MCF 10A (cell line): Measurements from ENCODE around the gene TSC22D2. TPM values are rescaled to one million over a fixed set of nuclear protein-coding genes. Genes with fewer than 3 reads are reported as not detected.

Experiments
- BruUV-seq: library from RNA; stranded (reverse); fragments of 400-500 nt; replicated peaks from 2 replicates; lab custom pipeline; 2021; lab: Mats Ljungman, UMichigan
- CTCF ChIA-PET: fragments of 300-600 bp; sonication (Branson Sonifier 250); formaldehyde crosslinking; extraction: SDS; loops from one replicate; lab custom pipeline; 2021; ENCODE audit warnings: antibody characterized with exemption, inconsistent platforms; lab: Yijun Ruan, JAX
- POLR2A ChIA-PET: fragments of 300-600, 350-650 bp; sonication (Branson Sonifier 250); formaldehyde crosslinking; extraction: SDS; loops from one replicate; lab custom pipeline; 2020; ENCODE audit warnings: antibody characterized with exemption, inconsistent platforms; lab: Yijun Ruan, JAX
- DNase-seq: peaks from one replicate; pipeline ENCODE4 v3.0.0-alpha.2; 2018; ENCODE audit not compliant: unreplicated experiment
- H3K27ac Mint-ChIP-seq: one replicate; pipeline ENCODE4 v1.8.0; 2022; ENCODE audit warnings: mild to moderate bottlenecking, low read depth, mixed read lengths; ENCODE audit not compliant: unreplicated experiment
- H3K27me3 Mint-ChIP-seq: one replicate; pipeline ENCODE4 v1.8.0; 2022; ENCODE audit warnings: mixed read lengths; ENCODE audit not compliant: insufficient read depth, unreplicated experiment
- H3K36me3 Mint-ChIP-seq: one replicate; pipeline ENCODE4 v1.8.0; 2022; ENCODE audit warnings: mild to moderate bottlenecking, moderate library complexity, mixed read lengths; ENCODE audit not compliant: insufficient read depth, unreplicated experiment
- H3K4me1 Mint-ChIP-seq: one replicate; pipeline ENCODE4 v1.8.0; 2022; ENCODE audit warnings: mixed read lengths; ENCODE audit not compliant: insufficient read depth, unreplicated experiment
- H3K4me3 Mint-ChIP-seq: one replicate; pipeline ENCODE4 v1.8.0; 2022; ENCODE audit warnings: mild to moderate bottlenecking, moderate library complexity, mixed read lengths; ENCODE audit not compliant: unreplicated experiment
- H3K9me3 Mint-ChIP-seq: one replicate; pipeline ENCODE4 v1.8.0; 2022; ENCODE audit warnings: mixed read lengths; ENCODE audit not compliant: unreplicated experiment
- CTCF ChIP-seq: fragments of 200-600 bp; IDR thresholded peaks from one replicate; pipeline ENCODE4 v1.8.0; 2022; ENCODE audit warnings: antibody characterized with exemption, mild to moderate bottlenecking; ENCODE audit not compliant: unreplicated experiment
- intact Hi-C: fragments of 100-400 bp; cut with micrococcal nuclease; formaldehyde crosslinking; loops from 2 replicates; pipeline ENCODE4 v1.14.1; 2022
- total RNA-seq: library from RNA; stranded (reverse); gene quantifications from 2 replicates; pipeline ENCODE4 v1.2.3, GENCODE V29; 2022

The TSC22D2 gene
- total RNA-seq, 1 experiment from 2014 or later: 31.2 TPM

DNA sequence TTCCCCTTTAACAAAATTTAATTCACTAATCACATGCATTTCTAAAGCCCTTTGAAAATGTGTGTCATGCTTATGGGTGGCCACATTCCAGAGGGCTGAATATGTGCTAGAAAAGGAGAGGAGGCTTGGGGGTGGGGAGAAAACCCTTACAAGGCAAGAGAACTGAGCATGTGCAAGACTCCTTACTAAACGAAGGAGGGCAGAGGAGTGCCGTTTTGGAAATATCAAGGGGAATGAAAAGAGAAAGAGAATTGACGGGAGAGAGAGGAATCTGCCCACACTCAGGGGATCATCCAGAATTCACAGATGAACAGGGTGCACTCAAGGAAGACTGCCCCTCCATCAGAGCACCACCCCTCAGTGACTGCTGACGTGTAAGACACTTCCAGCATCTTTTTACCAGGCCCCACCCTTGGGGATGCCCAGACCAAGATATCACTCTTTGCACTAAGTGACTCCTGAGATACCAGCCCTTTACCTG, 37.9 kb upstream of the TSC22D2 start:
- Mint-ChIP-seq H3K36me3 (no peaks in the 10 kb centered on the region), H3K4me1 (peaks cover 36% of the 10 kb centered on the region), H3K4me3 (peak overlapping the region; percentile 69), H3K27me3 (no peaks in the 10 kb centered on the region), H3K9me3 (no peaks in the 10 kb centered on the region), H3K27ac (peak overlapping the region; percentile 79)
- CTCF ChIA-PET: interaction anchor here (1.4 kb wide), 1 partner anchor 24 kb away, joined by 6 read pairs; no protein-coding TSS in a partner anchor
- peak; percentile 95 for DNase-seq
- no peak for TF ChIP-seq CTCF
- POLR2A ChIA-PET: interaction anchor here (0.7 to 3.0 kb wide), 7 partner anchors 15 to 99 kb away, joined by 3 to 53 read pairs (median 14); partner anchors contain the start of gene TSC22D2
- BruUV-seq: no TSS peak
- intact Hi-C loops: loop anchor here (1.0 to 5.0 kb wide), 6 partner anchors 25 to 131 kb away; partner anchors contain the start of gene TSC22D2

DNA sequence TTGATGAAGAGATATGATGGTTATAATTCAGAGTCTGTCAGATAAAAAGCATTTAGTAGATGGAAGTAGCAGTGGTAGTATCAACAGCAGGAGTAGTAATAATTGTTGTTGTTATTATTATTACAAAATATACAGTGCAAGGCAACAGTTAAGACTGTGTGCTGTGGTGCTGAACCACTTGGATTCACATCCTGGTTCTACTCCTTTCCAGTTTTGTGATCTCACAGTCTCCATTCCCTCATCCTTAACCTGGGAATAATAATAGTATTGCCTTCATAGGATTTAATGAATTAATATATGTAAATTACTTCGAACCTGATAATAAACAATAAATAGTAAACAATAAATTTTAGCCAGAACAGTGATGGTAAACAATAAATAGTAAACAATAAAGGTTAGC, 37.1 kb upstream of the TSC22D2 start:
- H3K27ac Mint-ChIP-seq: peak overlapping the region; percentile 79
- no peak for DNase-seq
- no peaks in the 10 kb centered on the region for H3K36me3 Mint-ChIP-seq
- ChIA-PET CTCF (interaction anchor here (0.6 to 1.4 kb wide), 2 partner anchors 25 to 711 kb away, joined by 3 to 6 read pairs; no protein-coding TSS in a partner anchor), POLR2A (interaction anchor here (0.7 to 3.0 kb wide), 13 partner anchors 9 to 100 kb away, joined by 3 to 53 read pairs (median 6); partner anchors contain the start of gene TSC22D2)
- H3K9me3 Mint-ChIP-seq: no peaks in the 10 kb centered on the region
- H3K27me3 Mint-ChIP-seq: no peaks in the 10 kb centered on the region
- H3K4me1 Mint-ChIP-seq: peaks cover 36% of the 10 kb centered on the region
- intact Hi-C loops: loop anchor here (1.0 to 5.0 kb wide), 6 partner anchors 26 to 132 kb away; partner anchors contain the start of gene TSC22D2
- BruUV-seq: no TSS peak
- TF ChIP-seq CTCF: no peak
- peak overlapping the region; percentile 74 for H3K4me3 Mint-ChIP-seq

DNA sequence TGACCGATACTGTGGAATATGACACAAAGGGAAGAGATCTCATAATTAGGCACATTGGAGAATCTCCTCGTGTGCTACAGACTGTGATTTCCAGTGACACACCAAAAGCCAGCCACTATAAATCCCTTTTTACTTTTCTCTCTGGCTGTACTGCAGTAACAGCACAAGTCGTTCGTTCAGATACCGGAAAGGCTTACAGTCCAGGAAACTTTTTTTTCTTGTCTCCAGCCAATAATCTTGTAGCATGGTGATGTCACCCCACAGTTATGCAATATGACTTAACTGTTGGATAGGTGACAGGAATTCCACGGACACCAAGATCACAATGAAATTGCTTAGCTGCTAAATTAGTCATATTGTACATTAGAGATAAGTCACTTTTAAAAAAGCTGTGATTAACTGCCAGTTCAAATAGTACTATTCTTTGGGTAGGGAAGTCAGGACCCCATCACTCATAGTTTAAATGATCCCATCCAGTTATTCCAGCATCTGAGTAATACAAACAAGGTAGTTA, 36.3 kb upstream of the TSC22D2 start:
- Mint-ChIP-seq H3K27me3 (no peaks in the 10 kb centered on the region), H3K27ac (peak overlapping the region; percentile 79), H3K9me3 (no peaks in the 10 kb centered on the region), H3K4me1 (peaks cover 44% of the 10 kb centered on the region), H3K4me3 (peak overlapping the region; percentile 74), H3K36me3 (no peaks in the 10 kb centered on the region)
- POLR2A ChIA-PET: interaction anchor here (0.6 to 3.0 kb wide), 15 partner anchors 10 to 163 kb away, joined by 3 to 53 read pairs (median 5); partner anchors contain the start of gene TSC22D2
- CTCF ChIA-PET: interaction anchor here (1.0 to 1.4 kb wide), 3 partner anchors 26 to 40 kb away, joined by 3 to 6 read pairs (median 6); no protein-coding TSS in a partner anchor
- no peak for TF ChIP-seq CTCF
- DNase-seq: peak; percentile 96
- intact Hi-C loops: loop anchor here (2.0 to 5.0 kb wide), 3 partner anchors 69 to 133 kb away; no protein-coding TSS in a partner anchor
- BruUV-seq: no TSS peak

DNA sequence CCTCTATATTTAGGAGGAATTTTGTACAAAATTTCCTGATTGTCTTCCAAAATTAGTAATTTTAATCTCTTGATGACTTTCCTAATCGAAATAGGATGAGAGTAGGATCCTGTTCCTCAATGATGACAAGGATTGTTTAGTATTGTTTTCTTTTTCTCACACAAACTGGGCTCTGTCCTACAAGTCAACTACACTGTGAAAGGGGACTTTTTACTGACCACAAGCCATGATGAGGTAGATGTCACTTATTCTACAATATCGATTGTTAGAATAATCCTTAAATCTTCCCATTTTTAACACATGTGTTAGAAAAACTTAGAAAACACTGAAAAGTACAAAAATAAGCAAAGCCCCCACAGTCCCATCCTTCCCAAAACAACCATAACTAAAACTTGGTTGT, 35.8 kb upstream of the TSC22D2 start:
- Mint-ChIP-seq H3K9me3 (no peaks in the 10 kb centered on the region), H3K4me1 (peaks cover 44% of the 10 kb centered on the region), H3K4me3 (peak overlapping the region; percentile 74), H3K27me3 (no peaks in the 10 kb centered on the region), H3K36me3 (no peaks in the 10 kb centered on the region), H3K27ac (peak overlapping the region; percentile 79)
- DNase-seq: no peak
- CTCF ChIA-PET: interaction anchor here (1.0 to 1.2 kb wide), 2 partner anchors 37 to 39 kb away, joined by 3 to 6 read pairs; no protein-coding TSS in a partner anchor
- POLR2A ChIA-PET: interaction anchor here (0.6 to 3.0 kb wide), 10 partner anchors 10 to 163 kb away, joined by 3 to 53 read pairs (median 6); partner anchors contain the start of gene TSC22D2
- BruUV-seq: no TSS peak
- TF ChIP-seq CTCF: no peak
- intact Hi-C loops: loop anchor here (5.0 kb wide), 1 partner anchor 70 kb away; no protein-coding TSS in a partner anchor
